Measurements from ENCODE around the gene DAPK1. TPM values are rescaled to one million over a fixed set of nuclear protein-coding genes. Genes with fewer than 3 reads are reported as not detected.

Gene DAPK1
- total and polyA plus RNA-seq, 2 donors (not counting 1 experiment from before 2014, with no cell fraction given) = 1.7 to 2.8 TPM

DNA sequence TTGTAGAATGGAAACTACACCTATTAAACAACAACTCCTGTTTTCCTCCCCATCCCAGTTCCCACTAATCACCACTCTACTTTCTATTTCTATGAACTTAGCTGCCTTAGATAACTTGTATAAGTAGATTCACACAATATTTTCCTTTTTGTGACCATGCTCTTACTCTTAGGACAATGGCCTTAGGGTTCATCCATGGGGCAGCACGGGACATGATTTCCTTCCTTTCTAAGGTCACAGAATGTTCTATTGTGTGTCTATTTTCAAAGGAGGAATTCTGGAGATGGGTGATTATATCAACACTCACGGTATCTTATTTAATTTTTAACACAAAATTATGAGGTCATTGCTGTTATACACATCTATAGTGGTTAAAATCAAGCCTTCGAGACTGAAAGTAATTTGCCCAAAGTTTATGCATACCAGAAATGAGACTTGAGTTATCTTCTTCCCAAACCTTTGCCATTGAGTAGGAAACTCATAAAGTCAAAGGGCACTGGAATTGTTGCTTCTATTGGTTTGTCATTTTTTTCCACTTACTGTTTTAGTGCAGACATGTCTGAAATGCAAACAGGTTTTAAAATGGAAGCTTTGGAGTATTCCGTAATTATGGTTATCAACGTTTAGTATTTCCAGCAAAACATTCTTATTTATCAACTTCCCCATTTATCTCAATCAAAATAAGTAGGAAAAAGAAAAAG, 251.8 kb downstream of the DAPK1 start:
- DNase-seq (no peak), ATAC-seq (ENCODE audit: low read depth) (no peak)
- Mint-ChIP-seq H3K4me3 (no peak overlapping the region), H3K27me3 (peaks cover 3% of the 10 kb centered on the region), H3K4me1 (no peaks in the 10 kb centered on the region), H3K27ac (no peak overlapping the region), H3K9me3 (ENCODE audit: insufficient read depth) (peaks cover 3% of the 10 kb centered on the region)
- Histone ChIP-seq H3K9me3 (ENCODE audit: control extremely low read depth in 1 of 3, control insufficient read depth in 2 of 3, insufficient read depth in 1 of 3, low read length in 2 of 3) (peaks cover 0 to 3% (median 0%) of the 10 kb centered on the region in 3 donors), H3K27me3 (replicated peaks in 1 of 4; ENCODE audit: control extremely low read depth in 1 of 4, control insufficient read depth in 3 of 4, insufficient read depth in 4 of 4, low read length in 3 of 4) (no peaks in the 10 kb centered on the region), H4K20me1 (ENCODE audit: control insufficient read depth, insufficient read depth, low read length, poor library complexity, severe bottlenecking) (no peaks in the 10 kb centered on the region), H3K4me1 (ENCODE audit: control insufficient read depth in 2 of 2, insufficient read depth in 2 of 2, low read length in 2 of 2) (no peaks in the 10 kb centered on the region), H3K27ac (ENCODE audit: low read length in 2 of 2) (no peak overlapping the region), H3K9ac (ENCODE audit: low read length) (no peak overlapping the region), H3K4me2 (replicated peaks; ENCODE audit: low read depth, low read length, poor library complexity, severe bottlenecking) (no peak overlapping the region), H3K79me2 (ENCODE audit: control insufficient read depth, insufficient read depth, low read length) (no peaks in the 10 kb centered on the region), H3K36me3 (replicated peaks in 1 of 2; ENCODE audit: control extremely low read depth in 1 of 2, control insufficient read depth in 1 of 2, extremely low read depth in 1 of 2, insufficient read depth in 2 of 2, low read length in 1 of 2) (no peaks in the 10 kb centered on the region), H2AFZ (ENCODE audit: insufficient read depth, low read depth, low read length, poor library complexity, severe bottlenecking) (no peak overlapping the region), H3K4me3 (ENCODE audit: control extremely low read depth in 1 of 5, extremely low read depth in 1 of 5, insufficient read depth in 1 of 5, low read depth in 2 of 5, low read length in 4 of 5) (no peak overlapping the region)
- TF ChIP-seq EZH2 (IDR thresholded peaks at IDR 0.05; ENCODE audit: borderline replicate concordance, insufficient read depth, low read depth, low read length, poor library complexity, severe bottlenecking) = no peak
- TF ChIP-seq, protein P1, sequence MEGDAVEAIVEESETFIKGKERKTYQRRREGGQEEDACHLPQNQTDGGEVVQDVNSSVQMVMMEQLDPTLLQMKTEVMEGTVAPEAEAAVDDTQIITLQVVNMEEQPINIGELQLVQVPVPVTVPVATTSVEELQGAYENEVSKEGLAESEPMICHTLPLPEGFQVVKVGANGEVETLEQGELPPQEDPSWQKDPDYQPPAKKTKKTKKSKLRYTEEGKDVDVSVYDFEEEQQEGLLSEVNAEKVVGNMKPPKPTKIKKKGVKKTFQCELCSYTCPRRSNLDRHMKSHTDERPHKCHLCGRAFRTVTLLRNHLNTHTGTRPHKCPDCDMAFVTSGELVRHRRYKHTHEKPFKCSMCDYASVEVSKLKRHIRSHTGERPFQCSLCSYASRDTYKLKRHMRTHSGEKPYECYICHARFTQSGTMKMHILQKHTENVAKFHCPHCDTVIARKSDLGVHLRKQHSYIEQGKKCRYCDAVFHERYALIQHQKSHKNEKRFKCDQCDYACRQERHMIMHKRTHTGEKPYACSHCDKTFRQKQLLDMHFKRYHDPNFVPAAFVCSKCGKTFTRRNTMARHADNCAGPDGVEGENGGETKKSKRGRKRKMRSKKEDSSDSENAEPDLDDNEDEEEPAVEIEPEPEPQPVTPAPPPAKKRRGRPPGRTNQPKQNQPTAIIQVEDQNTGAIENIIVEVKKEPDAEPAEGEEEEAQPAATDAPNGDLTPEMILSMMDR (IDR thresholded peaks at IDR 0.05) = no peak
- no CpG with 5 or more reads among the region's 5 CpGs for WGBS (ENCODE audit: insufficient coverage)
- ChIA-PET POLR2A (no interaction called here), CTCF (no interaction called here)
- intact Hi-C loops (cut with micrococcal nuclease) = no loop called here

DNA sequence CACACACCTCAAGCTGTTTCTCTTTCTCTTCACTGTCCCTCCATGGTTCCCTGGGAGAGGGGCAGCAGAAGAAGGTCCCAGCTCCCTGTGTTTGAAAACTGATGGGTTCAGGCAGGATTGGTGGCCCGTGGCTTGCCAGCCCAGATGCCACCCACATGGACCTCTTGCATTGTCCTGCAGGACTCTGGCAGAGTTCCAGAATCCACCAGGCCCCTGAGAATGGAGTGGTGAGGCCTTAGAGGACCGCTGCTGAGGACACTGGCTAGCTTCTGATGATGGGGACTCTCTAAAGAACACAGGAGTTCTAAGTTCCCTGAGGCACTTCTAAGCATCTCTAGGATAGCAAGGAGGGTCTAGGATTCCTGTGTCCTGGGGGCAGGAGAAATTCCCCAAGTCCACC, 253.1 kb downstream of the DAPK1 start:
- WGBS (ENCODE audit: insufficient coverage) = 75% methylated on average over 2 of the region's 2 CpGs
- no peak for ATAC-seq (ENCODE audit: low read depth)
- Histone ChIP-seq H3K27me3 (replicated peaks in 1 of 4; ENCODE audit: control extremely low read depth in 1 of 4, control insufficient read depth in 3 of 4, insufficient read depth in 4 of 4, low read length in 3 of 4) (no peaks in the 10 kb centered on the region), H3K79me2 (ENCODE audit: control insufficient read depth, insufficient read depth, low read length) (no peaks in the 10 kb centered on the region), H3K4me3 (ENCODE audit: control extremely low read depth in 1 of 5, extremely low read depth in 1 of 5, insufficient read depth in 1 of 5, low read depth in 2 of 5, low read length in 4 of 5) (no peak overlapping the region), H3K36me3 (replicated peaks in 1 of 2; ENCODE audit: control extremely low read depth in 1 of 2, control insufficient read depth in 1 of 2, extremely low read depth in 1 of 2, insufficient read depth in 2 of 2, low read length in 1 of 2) (no peaks in the 10 kb centered on the region), H3K9me3 (ENCODE audit: control extremely low read depth in 1 of 3, control insufficient read depth in 2 of 3, insufficient read depth in 1 of 3, low read length in 2 of 3) (peaks cover 0 to 3% (median 0%) of the 10 kb centered on the region in 3 donors), H3K9ac (ENCODE audit: low read length) (no peak overlapping the region), H2AFZ (ENCODE audit: insufficient read depth, low read depth, low read length, poor library complexity, severe bottlenecking) (no peak overlapping the region), H3K4me1 (ENCODE audit: control insufficient read depth in 2 of 2, insufficient read depth in 2 of 2, low read length in 2 of 2) (no peaks in the 10 kb centered on the region), H3K27ac (ENCODE audit: low read length in 2 of 2) (no peak overlapping the region), H4K20me1 (ENCODE audit: control insufficient read depth, insufficient read depth, low read length, poor library complexity, severe bottlenecking) (no peaks in the 10 kb centered on the region), H3K4me2 (replicated peaks; ENCODE audit: low read depth, low read length, poor library complexity, severe bottlenecking) (no peak overlapping the region)
- ChIA-PET POLR2A (no interaction called here), CTCF (no interaction called here)
- no peak overlapping the region for H3K27ac Mint-ChIP-seq
- intact Hi-C loops (cut with micrococcal nuclease) = no loop called here
- TF ChIP-seq, protein P1 (IDR thresholded peaks at IDR 0.05) = no peak
- TF ChIP-seq EZH2 (IDR thresholded peaks at IDR 0.05; ENCODE audit: borderline replicate concordance, insufficient read depth, low read depth, low read length, poor library complexity, severe bottlenecking) = no peak
- no peak overlapping the region for H3K4me3 Mint-ChIP-seq
- H3K9me3 Mint-ChIP-seq (ENCODE audit: insufficient read depth) = peaks cover 3% of the 10 kb centered on the region
- peaks cover 3% of the 10 kb centered on the region for H3K27me3 Mint-ChIP-seq
- H3K4me1 Mint-ChIP-seq = no peaks in the 10 kb centered on the region
- no peak for DNase-seq
